Activated naive CD8-positive, alpha-beta T cell (primary cell): ENCODE results near the gene SCNN1A.

Experiments
- H3K27ac Mint-ChIP-seq: one replicate; pipeline ENCODE4 v1.8.0; 2021; ENCODE audit warnings: mixed read lengths
- H3K27me3 Mint-ChIP-seq: one replicate; pipeline ENCODE4 v1.8.0; 2021; ENCODE audit warnings: mixed read lengths
- H3K36me3 Mint-ChIP-seq: one replicate; pipeline ENCODE4 v1.8.0; 2021; ENCODE audit warnings: mixed read lengths
- H3K4me1 Mint-ChIP-seq: one replicate; pipeline ENCODE4 v1.8.0; 2021; ENCODE audit warnings: low read depth, mixed read lengths
- H3K4me3 Mint-ChIP-seq: one replicate; pipeline ENCODE4 v1.8.0; 2021; ENCODE audit warnings: mild to moderate bottlenecking, mixed read lengths
- H3K9me3 Mint-ChIP-seq: one replicate; pipeline ENCODE4 v1.8.0; 2021; ENCODE audit warnings: low read depth, mixed read lengths

Gene SCNN1A

DNA sequence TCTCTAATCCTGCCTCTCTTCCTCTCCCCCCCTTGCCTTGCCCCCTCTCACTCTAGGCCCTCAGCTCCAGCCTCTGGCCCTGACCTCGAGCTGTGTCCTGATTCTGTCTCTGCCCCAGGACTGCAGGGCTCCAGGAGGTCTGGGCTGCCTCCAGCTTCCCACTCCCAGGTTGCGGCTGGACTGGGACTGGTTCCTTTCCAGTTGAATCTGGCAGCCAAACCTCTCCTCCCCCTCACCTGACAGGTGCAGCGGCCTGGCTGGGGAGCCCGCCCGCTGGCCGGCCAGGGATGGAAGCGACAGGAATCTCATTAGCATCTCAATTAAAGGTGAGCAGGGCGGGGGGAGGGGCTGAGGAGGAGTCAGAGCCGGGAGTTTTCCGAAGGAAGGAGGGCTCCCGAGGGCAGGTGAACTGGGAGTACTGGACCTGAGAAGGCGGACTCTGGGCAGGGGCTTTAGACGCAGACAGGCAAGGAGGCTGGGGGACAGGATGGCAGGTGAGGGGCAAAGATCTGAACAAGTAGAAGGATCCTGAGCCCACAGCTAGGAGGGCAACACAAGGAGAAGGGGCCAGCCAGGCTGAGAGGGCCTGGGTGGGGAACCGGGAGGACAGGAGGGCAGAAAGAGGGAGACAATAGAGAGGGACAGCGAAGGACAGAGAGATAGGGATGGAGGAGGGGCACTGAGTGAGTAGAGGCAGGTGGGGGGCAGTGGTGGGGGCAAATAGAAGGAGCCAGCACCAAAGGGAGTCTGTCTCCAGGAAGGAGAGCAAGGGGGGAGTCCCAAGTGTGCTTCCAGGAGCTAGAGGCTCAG lies at the start of gene SCNN1A:
SCNN1A (minus strand) TSS at position 295 of the 810 bp plus-strand sequence. CDS start 780 bp downstream, outside the sequence.
- Mint-ChIP-seq H3K36me3 (no peaks in the 10 kb centered on the region), H3K27me3 (no peaks in the 10 kb centered on the region), H3K27ac (peak within 1 kb of the TSS; percentile 34), H3K9me3 (no peaks in the 10 kb centered on the region), H3K4me1 (peaks cover 39% of the 10 kb centered on the region), H3K4me3 (peak within 1 kb of the TSS; percentile 75)

DNA sequence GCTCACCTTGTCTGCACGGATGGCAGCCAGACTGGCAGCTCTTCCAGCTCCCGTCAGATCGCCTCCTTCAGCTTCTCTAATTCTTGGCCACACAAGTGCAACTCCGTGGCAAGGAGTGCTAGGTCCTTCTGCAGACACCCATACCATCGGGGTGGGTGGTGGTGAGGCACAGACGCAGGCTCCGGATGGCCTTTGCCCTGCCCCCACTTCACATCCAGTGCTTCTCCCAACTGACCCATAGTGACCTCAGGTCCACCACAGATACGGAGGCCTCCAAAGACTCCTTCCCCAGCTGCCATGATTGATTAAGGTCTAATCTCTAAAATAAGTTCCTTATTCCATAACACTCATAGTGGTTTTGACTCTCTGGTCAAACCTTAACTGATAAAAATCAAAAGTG lies 49.5 kb upstream of the SCNN1A start:
- peaks cover 2% of the 10 kb centered on the region for H3K36me3 Mint-ChIP-seq
- no peaks in the 10 kb centered on the region for H3K27me3 Mint-ChIP-seq
- peak overlapping the region; percentile 85 for H3K27ac Mint-ChIP-seq
- H3K4me1 Mint-ChIP-seq: peaks cover 53% of the 10 kb centered on the region
- peak overlapping the region; percentile 5 for H3K4me3 Mint-ChIP-seq
- H3K9me3 Mint-ChIP-seq: no peaks in the 10 kb centered on the region

DNA sequence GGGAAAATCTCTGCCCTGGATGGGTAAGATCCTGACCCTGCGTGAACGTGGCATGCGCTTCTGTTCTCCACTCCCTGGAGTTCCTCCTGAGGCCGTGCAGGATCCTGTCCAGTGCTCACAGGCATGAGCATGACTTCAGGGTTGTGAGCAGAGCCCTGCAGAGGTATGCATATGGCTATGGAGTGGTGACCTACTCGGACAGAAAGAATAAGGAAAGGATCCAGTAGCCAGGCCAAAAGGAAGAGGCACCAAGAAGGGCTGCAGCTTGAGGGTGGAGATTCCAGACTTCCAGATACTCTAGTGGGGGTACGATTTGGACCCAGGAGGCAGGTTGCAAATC lies 48.6 kb upstream of the SCNN1A start:
- Mint-ChIP-seq H3K4me3 (peak overlapping the region; percentile 35), H3K9me3 (no peaks in the 10 kb centered on the region), H3K36me3 (peaks cover 2% of the 10 kb centered on the region), H3K27ac (peak overlapping the region; percentile 81), H3K27me3 (no peaks in the 10 kb centered on the region), H3K4me1 (peaks cover 49% of the 10 kb centered on the region)

DNA sequence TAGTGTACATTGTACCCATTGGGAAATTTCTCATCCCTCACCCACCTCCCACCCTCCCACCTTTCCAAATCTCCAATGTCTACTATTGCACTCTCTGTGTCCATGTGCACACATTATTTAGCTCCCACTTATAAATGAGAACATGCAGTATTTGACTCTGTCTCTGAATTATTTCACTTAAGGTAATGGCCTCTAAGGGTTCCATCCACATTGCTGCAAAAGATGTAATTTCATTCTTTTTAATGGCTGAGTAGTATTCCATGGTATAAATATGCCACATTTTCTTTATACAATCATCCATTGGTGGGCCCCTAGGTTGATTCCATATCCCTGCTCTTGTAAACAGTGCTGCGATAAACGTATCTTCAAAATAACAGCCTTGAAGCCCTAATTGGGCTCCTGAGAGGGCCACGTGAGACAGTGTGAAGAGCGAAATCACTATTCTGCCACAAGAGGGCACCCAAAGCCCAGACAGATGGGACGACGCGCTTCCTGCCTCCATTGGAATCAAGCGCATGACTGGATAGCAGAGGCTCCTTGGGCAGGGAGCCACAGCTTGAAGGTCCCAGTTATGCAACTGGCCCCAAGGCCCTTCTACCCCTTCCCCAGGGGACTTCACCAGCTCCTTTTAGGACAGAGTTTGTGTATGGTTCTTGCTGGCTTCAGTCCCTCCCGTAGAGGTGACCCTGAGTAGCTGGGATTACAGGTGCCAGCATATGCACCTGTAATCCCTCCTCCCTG lies 48.1 kb upstream of the SCNN1A start:
- Mint-ChIP-seq H3K36me3 (peaks cover 2% of the 10 kb centered on the region), H3K27ac (peak overlapping the region; percentile 81), H3K4me1 (peaks cover 46% of the 10 kb centered on the region), H3K4me3 (peak overlapping the region; percentile 35), H3K9me3 (no peaks in the 10 kb centered on the region), H3K27me3 (no peaks in the 10 kb centered on the region)

DNA sequence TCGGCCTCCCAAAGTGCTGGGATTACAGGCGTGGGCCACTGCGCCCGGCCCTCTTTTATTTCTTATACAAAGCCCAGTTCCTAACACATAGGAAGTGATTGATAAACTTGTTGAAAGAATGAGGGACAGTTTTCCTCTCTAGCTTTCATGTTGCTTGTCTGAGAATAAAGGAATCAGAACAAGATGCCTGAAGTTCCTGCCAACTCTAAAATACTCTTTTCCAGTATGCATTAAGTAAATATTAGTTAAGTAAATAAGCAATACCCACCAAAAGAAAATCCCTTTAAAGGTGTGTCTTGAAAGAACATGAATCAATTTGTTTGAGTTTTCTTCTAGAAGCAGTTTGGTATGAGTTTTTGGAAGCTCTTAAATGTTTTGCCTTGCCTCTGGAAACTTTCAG lies 45.0 kb upstream of the SCNN1A start:
- Mint-ChIP-seq H3K27ac (no peak overlapping the region), H3K4me1 (peaks cover 19% of the 10 kb centered on the region)

DNA sequence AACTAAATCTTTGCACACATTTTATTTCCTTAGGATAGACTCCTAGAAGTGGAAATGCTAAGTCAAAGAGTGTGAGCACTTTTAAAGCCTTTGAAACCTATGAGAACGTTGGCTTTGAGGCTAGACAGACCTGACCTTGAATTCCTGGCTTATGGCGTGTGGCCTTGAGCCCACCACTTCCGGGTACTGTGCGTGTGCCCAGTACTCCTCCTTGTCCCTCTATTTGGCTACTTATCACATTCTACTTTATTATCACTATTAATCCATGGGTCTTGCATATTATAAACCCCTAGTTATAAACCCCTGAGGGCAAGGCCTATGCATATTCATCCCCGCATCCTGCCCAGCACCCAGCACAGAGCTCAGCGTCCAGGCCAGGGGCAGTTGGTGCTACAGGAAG lies 43.4 kb upstream of the SCNN1A start:
- Mint-ChIP-seq H3K4me1 (peaks cover 8% of the 10 kb centered on the region), H3K27ac (no peak overlapping the region), H3K9me3 (no peaks in the 10 kb centered on the region), H3K4me3 (no peak overlapping the region), H3K27me3 (no peaks in the 10 kb centered on the region), H3K36me3 (peaks cover 2% of the 10 kb centered on the region)

More for the DNA sequence above, 45.0 kb upstream of the SCNN1A start:
- no peak overlapping the region for H3K4me3 Mint-ChIP-seq
- H3K36me3 Mint-ChIP-seq: peaks cover 2% of the 10 kb centered on the region
- no peaks in the 10 kb centered on the region for H3K9me3 Mint-ChIP-seq
- no peaks in the 10 kb centered on the region for H3K27me3 Mint-ChIP-seq

DNA sequence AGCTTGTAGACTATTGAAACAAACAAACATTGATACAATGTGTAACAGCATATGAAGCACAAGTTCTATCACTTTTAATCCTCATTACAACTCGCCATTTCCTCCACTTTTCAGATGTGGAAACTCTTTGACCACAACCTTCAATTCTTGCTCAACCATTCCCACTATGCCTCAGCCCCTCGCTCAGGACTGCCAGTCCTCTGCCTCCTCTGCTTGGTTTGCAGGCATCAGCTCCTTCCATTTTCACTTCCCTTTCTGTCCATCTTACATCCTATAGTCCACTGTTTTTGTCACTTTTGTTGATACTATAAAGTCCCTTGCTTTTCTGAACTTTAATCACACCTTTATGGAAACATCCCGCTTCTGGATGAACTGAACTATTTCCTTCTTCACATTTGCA lies 41.2 kb upstream of the SCNN1A start:
- H3K36me3 Mint-ChIP-seq: no peaks in the 10 kb centered on the region
- H3K9me3 Mint-ChIP-seq: no peaks in the 10 kb centered on the region
- no peak overlapping the region for H3K27ac Mint-ChIP-seq
- no peak overlapping the region for H3K4me3 Mint-ChIP-seq
- peaks cover 2% of the 10 kb centered on the region for H3K4me1 Mint-ChIP-seq
- H3K27me3 Mint-ChIP-seq: no peaks in the 10 kb centered on the region

DNA sequence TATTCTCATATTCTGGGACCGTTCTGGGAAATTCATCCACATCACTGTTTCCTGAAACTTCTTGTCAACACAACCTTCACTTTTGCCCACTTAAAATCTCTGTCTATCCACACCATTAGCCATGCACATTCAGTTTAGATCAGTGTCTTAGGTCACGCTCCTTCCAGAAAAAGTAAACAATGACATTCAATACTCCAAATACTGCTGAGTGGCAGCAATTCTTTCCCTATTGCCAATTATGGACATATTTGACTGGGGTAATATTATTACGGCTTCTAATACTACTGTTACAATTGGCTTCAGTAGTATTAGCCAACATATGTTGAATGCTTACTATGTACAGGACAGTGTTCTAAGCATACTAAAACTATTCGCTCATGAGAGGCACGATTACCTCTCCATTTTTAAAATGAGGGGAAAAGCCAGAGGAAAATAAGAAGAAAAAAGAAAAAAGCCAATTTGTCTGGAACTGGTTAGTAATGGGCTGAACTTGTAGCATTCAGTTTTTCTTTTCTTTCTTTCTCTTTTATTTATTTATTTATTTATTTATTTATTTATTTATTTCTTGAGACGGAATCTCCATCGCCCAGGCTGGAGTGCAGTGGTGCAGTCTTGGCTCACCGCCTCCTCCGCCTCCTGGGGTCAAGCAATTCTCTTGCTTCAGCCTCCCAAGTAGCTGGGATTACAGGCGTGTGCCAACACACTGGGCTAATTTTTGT lies 32.0 kb upstream of the SCNN1A start:
- Mint-ChIP-seq H3K9me3 (peaks cover 5% of the 10 kb centered on the region), H3K4me1 (no peaks in the 10 kb centered on the region)

DNA sequence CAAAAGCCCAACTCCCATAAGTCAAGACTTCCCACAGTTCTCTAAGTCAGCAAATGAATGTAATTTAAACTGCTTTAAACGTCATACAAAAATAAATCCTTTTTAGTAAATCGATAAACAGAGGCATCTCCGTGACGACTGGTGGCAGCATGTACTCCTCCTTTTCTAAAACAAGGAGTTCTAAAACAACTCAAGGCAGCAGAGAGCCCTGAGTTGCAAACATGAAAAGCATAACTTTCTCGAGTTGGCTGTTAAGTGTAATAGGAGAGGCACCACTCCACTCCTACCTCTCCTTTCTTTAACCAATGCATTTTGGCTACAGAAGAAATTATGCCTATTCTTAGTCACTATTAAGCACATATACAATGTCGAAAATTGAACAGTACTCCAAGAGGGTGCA lies 30.6 kb upstream of the SCNN1A start:
- Mint-ChIP-seq H3K4me3 (no peak overlapping the region), H3K4me1 (no peaks in the 10 kb centered on the region), H3K27me3 (no peaks in the 10 kb centered on the region), H3K27ac (no peak overlapping the region), H3K36me3 (no peaks in the 10 kb centered on the region), H3K9me3 (peaks cover 5% of the 10 kb centered on the region)

More for the DNA sequence above, 32.0 kb upstream of the SCNN1A start:
- H3K4me3 Mint-ChIP-seq: no peak overlapping the region
- no peaks in the 10 kb centered on the region for H3K27me3 Mint-ChIP-seq
- H3K36me3 Mint-ChIP-seq: no peaks in the 10 kb centered on the region
- H3K27ac Mint-ChIP-seq: no peak overlapping the region

DNA sequence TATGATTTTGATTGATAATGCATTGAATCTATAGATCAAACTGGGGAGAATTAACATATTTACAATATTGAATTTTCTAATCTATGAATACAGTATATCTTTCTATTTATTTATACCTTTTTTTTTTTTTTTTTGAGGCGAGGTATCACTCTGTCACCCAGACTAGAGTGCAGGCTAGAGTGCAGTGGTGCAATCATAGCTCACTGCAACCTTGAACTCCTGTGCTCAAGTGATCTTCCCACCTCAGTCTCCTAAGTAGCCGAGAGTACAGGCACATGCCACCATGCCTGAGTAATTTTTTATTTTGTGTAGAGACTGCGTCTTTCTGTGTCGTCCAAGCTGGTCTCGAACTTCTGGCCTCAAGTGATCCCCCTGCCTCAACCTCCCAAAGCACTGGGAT lies 29.0 kb upstream of the SCNN1A start:
- H3K27ac Mint-ChIP-seq: no peak overlapping the region
- no peak overlapping the region for H3K4me3 Mint-ChIP-seq
- H3K27me3 Mint-ChIP-seq: no peaks in the 10 kb centered on the region
- H3K9me3 Mint-ChIP-seq: peaks cover 4% of the 10 kb centered on the region
- H3K36me3 Mint-ChIP-seq: no peaks in the 10 kb centered on the region
- no peaks in the 10 kb centered on the region for H3K4me1 Mint-ChIP-seq

DNA sequence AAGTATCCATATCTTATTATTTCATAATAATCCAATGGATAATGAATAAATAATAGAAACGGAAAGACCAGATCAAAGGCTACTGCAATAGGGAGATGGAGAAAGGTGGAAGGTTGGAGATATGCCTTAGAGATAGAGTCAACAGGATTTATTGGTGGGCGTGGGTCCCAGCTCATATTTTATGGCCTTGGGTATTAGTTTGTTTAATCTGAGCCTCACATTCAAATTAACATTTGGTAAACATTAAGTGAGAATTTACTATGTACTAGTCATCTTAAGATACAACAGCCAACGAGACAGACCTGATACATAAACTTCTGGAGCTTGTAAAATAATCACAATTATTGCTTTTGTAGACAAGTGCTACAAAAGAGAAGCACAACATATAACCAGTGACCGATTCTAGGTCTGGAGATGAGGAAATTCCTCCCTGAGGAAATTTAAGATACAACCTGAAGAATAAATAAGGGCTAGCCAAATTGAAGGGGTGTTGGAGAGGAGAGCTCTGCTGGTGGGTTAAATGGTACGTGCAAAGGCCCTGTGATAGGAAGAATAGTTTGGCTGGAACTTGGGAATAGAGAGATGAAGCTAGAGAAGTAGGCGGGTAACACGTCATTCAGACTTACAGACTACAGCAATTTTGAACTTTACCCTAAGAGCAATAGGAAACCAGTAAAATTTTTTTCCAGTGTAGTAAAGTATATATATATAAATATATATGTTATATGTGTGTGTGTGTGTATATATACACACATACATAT lies 24.7 kb upstream of the SCNN1A start:
- H3K4me1 Mint-ChIP-seq: no peaks in the 10 kb centered on the region
- H3K4me3 Mint-ChIP-seq: no peak overlapping the region
- H3K27ac Mint-ChIP-seq: no peak overlapping the region
- no peaks in the 10 kb centered on the region for H3K36me3 Mint-ChIP-seq
- H3K9me3 Mint-ChIP-seq: no peaks in the 10 kb centered on the region
- no peaks in the 10 kb centered on the region for H3K27me3 Mint-ChIP-seq

DNA sequence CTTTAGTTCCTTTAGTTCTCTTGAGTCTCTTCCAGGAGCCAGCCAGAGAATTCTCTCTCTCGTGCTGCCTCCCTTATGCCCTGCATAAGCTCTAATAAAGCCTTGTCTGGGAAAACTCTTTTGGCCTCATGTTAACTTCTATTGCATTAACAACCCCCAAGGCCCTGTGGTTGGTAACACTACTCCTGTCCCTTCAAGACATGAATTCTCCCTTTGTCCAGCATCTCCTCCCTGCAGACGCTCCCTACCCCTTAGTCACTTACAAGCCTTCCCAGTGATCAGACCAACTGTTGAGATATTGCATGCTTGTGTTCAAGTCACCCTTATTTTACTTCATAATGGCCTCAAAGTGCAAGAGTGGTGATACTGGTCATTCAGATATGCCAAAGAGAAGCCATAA lies 20.7 kb upstream of the SCNN1A start:
- Mint-ChIP-seq H3K9me3 (no peaks in the 10 kb centered on the region), H3K4me3 (no peak overlapping the region), H3K27ac (no peak overlapping the region), H3K4me1 (no peaks in the 10 kb centered on the region), H3K27me3 (no peaks in the 10 kb centered on the region), H3K36me3 (no peaks in the 10 kb centered on the region)

DNA sequence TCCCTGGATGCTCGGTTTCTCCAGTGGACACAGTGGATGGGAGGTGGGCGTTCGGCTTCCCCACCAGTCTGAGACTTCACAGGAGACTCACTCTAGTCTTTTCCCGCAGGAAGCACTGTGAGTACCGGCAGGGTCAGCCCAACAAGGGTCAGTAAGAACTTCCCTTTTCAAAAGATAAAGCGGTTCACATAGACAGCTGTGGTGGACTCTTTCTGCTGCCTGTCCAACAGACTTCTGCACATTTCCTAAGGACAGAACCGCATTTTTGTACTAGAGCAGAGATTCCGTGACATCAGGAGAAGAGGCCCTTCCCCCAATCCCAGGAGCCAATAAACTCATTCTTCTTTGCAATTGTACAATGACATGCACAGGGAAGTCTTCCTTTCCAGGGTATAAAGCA lies 19.0 kb upstream of the SCNN1A start:
- Mint-ChIP-seq H3K36me3 (no peaks in the 10 kb centered on the region), H3K27me3 (no peaks in the 10 kb centered on the region), H3K4me3 (no peak overlapping the region), H3K27ac (no peak overlapping the region), H3K9me3 (no peaks in the 10 kb centered on the region), H3K4me1 (no peaks in the 10 kb centered on the region)

DNA sequence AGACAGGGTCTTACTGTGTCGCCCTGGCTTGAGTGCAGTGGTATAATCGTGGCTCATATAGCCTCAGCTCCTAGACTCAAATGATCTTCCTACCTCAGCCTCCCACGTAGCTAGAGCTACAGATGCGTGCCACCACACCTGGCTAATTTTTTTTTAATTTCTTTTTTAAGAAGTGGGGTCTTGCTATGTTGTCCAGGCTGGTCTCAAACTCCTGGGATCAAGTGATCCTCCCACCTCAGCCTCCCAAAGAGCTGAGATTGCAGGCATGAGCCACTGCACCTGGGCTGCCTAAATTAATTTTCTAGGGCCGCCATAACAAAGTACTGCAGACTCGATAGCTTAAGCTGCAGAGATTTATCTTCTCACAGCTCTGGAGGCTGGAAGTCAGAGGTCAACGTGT lies 17.7 kb upstream of the SCNN1A start:
- Mint-ChIP-seq H3K9me3 (no peaks in the 10 kb centered on the region), H3K27me3 (no peaks in the 10 kb centered on the region), H3K4me3 (no peak overlapping the region), H3K27ac (no peak overlapping the region), H3K36me3 (no peaks in the 10 kb centered on the region), H3K4me1 (no peaks in the 10 kb centered on the region)
